Lung (tissue), 12 donors: ENCODE data around the gene LARGE1. TPM values are rescaled to one million over a fixed set of nuclear protein-coding genes. Genes with fewer than 3 reads are reported as not detected.
A peak's percentile ranks its signal among the peaks of the same experiment; 100 is the strongest.

Source experiments
- ATAC-seq: fragments of 200-7000 bp; cut with Tn5 transposase; one replicate; pipeline ENCODE4 v1.9.1; 2020; ENCODE audit warnings: moderate number of reproducible peaks; ENCODE audit not compliant: insufficient read depth, low FRiP score
- DNase-seq, 3 donors: peaks; one replicate each; pipeline ENCODE4 v3.0.0-alpha.2; 2013 to 2017
- H3K27ac ChIP-seq, 2 donors: one replicate each; pipeline ENCODE4 v1.5.1; 2013; ENCODE audit warnings: mild to moderate bottlenecking in 2 of 2, moderate library complexity in 2 of 2, control low read depth in 1 of 2, inconsistent platforms in 1 of 2, low read depth in 1 of 2, low read length in 1 of 2
- H3K27me3 ChIP-seq, 3 donors: one replicate each; pipeline ENCODE4 v1.5.1; 2013; ENCODE audit warnings: low read length in 2 of 3; ENCODE audit not compliant: control insufficient read depth in 3 of 3, insufficient read depth in 3 of 3
- H3K36me3 ChIP-seq, 4 donors: one replicate each; pipeline ENCODE4 v1.5.1; 2013; ENCODE audit warnings: low read length in 4 of 4, mild to moderate bottlenecking in 1 of 4, moderate library complexity in 1 of 4; ENCODE audit not compliant: control insufficient read depth in 4 of 4, insufficient read depth in 4 of 4
- H3K4me1 ChIP-seq, 5 donors: one replicate each; pipeline ENCODE4 v1.5.1; 2013; ENCODE audit warnings: low read length in 5 of 5, mild to moderate bottlenecking in 2 of 5, moderate library complexity in 1 of 5; ENCODE audit not compliant: control insufficient read depth in 5 of 5, insufficient read depth in 5 of 5
- H3K4me3 ChIP-seq: one replicate; pipeline ENCODE4 v1.5.1; 2013; ENCODE audit warnings: mild to moderate bottlenecking, control low read depth, moderate library complexity
- H3K9ac ChIP-seq, 2 donors: one replicate each; pipeline ENCODE4 v1.5.1; 2013; ENCODE audit warnings: low read length in 2 of 2, control low read depth in 1 of 2; ENCODE audit not compliant: insufficient read depth in 1 of 2
- H3K9me3 ChIP-seq, 4 donors: one replicate each; pipeline ENCODE4 v1.5.1; 2013; ENCODE audit warnings: low read length in 3 of 4, mild to moderate bottlenecking in 1 of 4, moderate library complexity in 1 of 4; ENCODE audit not compliant: control insufficient read depth in 4 of 4, insufficient read depth in 3 of 4
- WGBS, 2 donors: extraction: QIAGEN DNeasy Blood & Tissue Kit; methylation state at CpG; one replicate each; pipeline ENCODE4 v1.1.7; 2013; 5-methylcytosine and 5-hydroxymethylcytosine counted together
- polyA plus RNA-seq, 2 donors: library from polyadenylated mRNA; stranded (reverse); fragments of 200-250 nt; gene quantifications; one replicate each; pipeline ENCODE4 v1.2.1, GENCODE V29; 2013
- total RNA-seq, 2 donors: library from RNA; depleted of rRNA in 1 of 2; stranded (reverse); fragments of >200 nt in 1 of 2; gene quantifications; one replicate each; pipeline ENCODE4 v1.2.1, GENCODE V29; 2014 to 2021
- TF ChIP-seq, protein P1 (sequence below): IDR thresholded peaks from 2 replicates; pipeline ENCODE4 v1.5.1; 2012; ENCODE audit warnings: mild to moderate bottlenecking; ENCODE audit errors: control extremely low read depth, extremely low read depth
- donor health status: control.
- donor health status: control.
- donor health status: Bipolar disorder and iron deficiency.
- donor health status: healthy.
- donor health status: DM: yes; HTN: yes; CAD: no.

LARGE1 gene
- total and polyA plus RNA-seq, 4 donors, result 2.9 to 41.1 (median 15.4) TPM

DNA sequence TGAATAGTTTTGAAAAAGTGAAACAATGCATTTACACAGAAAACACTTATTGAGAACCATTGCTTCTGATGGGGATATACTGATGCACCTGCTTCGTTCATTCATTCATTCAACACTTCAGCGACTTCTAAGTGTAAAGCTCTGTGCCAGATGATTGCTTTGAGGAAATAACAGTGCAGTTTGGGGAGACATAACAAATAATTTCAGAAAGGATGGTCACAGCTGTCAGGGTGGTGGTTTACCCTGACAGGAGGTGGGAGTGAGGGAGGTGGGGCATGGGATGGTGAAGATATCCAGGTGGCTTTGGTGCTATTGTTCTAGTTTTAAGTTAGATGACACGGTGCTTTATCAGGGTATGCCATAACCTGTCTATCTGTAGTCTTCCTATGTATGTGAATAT lies 344.1 kb downstream of the LARGE1 start:
- H3K9me3 ChIP-seq, result no peaks in the 10 kb centered on the region
- no peak overlapping the region for H3K4me3 ChIP-seq
- H3K27ac ChIP-seq, result no peak overlapping the region
- DNase-seq (no peak), ATAC-seq (no peak)
- H3K27me3 ChIP-seq, result no peaks in the 10 kb centered on the region
- TF ChIP-seq, protein P1, sequence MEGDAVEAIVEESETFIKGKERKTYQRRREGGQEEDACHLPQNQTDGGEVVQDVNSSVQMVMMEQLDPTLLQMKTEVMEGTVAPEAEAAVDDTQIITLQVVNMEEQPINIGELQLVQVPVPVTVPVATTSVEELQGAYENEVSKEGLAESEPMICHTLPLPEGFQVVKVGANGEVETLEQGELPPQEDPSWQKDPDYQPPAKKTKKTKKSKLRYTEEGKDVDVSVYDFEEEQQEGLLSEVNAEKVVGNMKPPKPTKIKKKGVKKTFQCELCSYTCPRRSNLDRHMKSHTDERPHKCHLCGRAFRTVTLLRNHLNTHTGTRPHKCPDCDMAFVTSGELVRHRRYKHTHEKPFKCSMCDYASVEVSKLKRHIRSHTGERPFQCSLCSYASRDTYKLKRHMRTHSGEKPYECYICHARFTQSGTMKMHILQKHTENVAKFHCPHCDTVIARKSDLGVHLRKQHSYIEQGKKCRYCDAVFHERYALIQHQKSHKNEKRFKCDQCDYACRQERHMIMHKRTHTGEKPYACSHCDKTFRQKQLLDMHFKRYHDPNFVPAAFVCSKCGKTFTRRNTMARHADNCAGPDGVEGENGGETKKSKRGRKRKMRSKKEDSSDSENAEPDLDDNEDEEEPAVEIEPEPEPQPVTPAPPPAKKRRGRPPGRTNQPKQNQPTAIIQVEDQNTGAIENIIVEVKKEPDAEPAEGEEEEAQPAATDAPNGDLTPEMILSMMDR, result no peak
- H3K4me1 ChIP-seq, result peaks cover 0 to 13% (median 4%) of the 10 kb centered on the region in 5 donors
- H3K9ac ChIP-seq, result no peak overlapping the region
- WGBS, 2 donors, result 88 to 92% methylated on average over 3 of the region's 3 CpGs
- no peaks in the 10 kb centered on the region for H3K36me3 ChIP-seq

DNA sequence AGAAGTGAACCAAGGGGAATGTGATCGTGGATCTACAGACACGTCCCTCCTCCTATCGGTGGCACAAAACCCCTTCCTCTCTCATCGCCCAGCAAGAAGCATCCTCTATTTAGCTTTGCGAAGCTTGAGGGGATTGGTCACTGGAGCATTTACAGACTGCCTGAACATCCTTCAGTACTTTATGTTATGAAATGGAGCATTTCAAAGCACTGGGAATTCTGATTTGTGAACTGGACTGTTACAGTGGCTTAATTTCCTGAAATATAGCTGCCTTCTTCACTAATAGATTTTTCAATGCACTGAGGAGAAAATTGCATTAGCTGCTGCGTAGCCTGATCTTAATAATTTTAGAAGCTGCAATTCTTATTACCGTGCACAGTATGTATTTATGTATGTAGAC lies 344.5 kb downstream of the LARGE1 start:
- TF ChIP-seq, protein P1, result no peak
- Histone ChIP-seq H3K27me3 (no peaks in the 10 kb centered on the region), H3K9ac (no peak overlapping the region), H3K4me3 (no peak overlapping the region), H3K9me3 (no peaks in the 10 kb centered on the region), H3K36me3 (no peaks in the 10 kb centered on the region), H3K27ac (no peak overlapping the region), H3K4me1 (peaks cover 0 to 13% (median 4%) of the 10 kb centered on the region in 5 donors)
- ATAC-seq (no peak), DNase-seq (no peak)
- 92% methylated on average over 7 of the region's 7 CpGs for WGBS, 2 donors

DNA sequence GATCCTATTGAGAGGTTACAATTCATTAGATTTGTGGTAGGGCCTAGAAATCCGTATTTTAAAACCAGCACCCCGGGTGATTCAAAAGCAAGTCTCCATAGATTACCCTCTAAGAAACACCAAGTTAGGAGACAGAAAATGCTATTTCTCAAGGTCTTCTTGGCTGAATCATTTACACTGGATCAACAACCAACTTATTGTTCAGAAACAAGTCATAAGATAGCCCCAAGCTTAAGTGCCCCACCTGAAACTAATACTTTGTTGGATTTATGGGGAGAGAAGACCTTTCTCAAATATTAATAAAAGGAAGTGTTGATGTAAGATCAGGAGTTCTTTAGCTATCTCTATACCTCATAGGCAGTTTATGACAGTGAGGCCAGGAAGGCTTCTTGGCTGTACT lies 345.2 kb downstream of the LARGE1 start:
- Histone ChIP-seq H3K27ac (no peak overlapping the region), H3K9me3 (no peaks in the 10 kb centered on the region), H3K27me3 (no peaks in the 10 kb centered on the region), H3K9ac (no peak overlapping the region), H3K4me1 (peaks cover 0 to 13% (median 4%) of the 10 kb centered on the region in 5 donors), H3K4me3 (no peak overlapping the region), H3K36me3 (no peaks in the 10 kb centered on the region)
- DNase-seq (no peak), ATAC-seq (no peak)
- WGBS, 2 donors, result 97% methylated on average over 2 of the region's 2 CpGs
- TF ChIP-seq, protein P1, result no peak

DNA sequence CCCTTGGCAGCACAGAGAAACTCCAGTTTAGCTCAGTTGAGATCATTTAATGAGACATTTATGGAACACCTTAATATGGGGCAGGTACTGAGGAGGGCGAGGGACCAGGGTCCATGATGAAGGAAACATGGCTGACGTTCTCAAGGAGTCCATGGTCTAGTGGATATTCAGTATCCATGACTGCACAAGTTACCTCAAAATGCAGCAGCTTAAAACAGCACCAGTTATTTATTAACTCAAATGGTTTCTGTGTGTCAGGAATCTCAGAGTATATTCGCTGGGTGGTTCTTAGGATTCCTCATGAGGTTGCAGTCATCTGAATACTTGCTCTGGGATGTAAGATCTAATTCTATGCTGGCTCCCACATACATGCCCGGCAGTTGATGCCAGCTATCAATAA lies 346.8 kb downstream of the LARGE1 start:
- H3K36me3 ChIP-seq, result no peaks in the 10 kb centered on the region
- TF ChIP-seq, protein P1, result no peak

More for the DNA sequence above, 346.8 kb downstream of the LARGE1 start:
- no peaks in the 10 kb centered on the region for H3K9me3 ChIP-seq
- DNase-seq, result peak in 1 of 3 donors; percentile 35
- H3K4me1 ChIP-seq, result peaks cover 0 to 12% (median 5%) of the 10 kb centered on the region in 5 donors
- H3K9ac ChIP-seq, result no peak overlapping the region
- no peak for ATAC-seq
- H3K27me3 ChIP-seq, result no peaks in the 10 kb centered on the region
- H3K4me3 ChIP-seq, result no peak overlapping the region
- no peak overlapping the region for H3K27ac ChIP-seq
- WGBS, 2 donors, result 84 to 87% methylated on average over 4 of the region's 4 CpGs
